ENCODE measurements around the gene KCTD15.

GRCh38 chr19:33845498-33845897 lies 48.8 kb downstream of the KCTD15 start:
- TF ChIP-seq CTCF (IDR thresholded peaks at IDR 0.05; ENCODE audit: insufficient read depth, low read length, poor library complexity, severe bottlenecking) (no peak), EZH2phosphoT487 (conservative IDR thresholded peaks at IDR 0.05; ENCODE audit: low read length) (no peak)
